Measurements from ENCODE around the gene CACNA2D3.

- TF ChIP-seq REST (IDR thresholded peaks at IDR 0.05; ENCODE audit: insufficient read depth in 1 of 2, low read depth in 2 of 2, low read length in 2 of 2) (no peak), POLR2AphosphoS5 (IDR thresholded peaks at IDR 0.05; ENCODE audit: low read depth, low read length) (no peak), TAF1 (IDR thresholded peaks at IDR 0.05; ENCODE audit: borderline replicate concordance, insufficient read depth, low read length) (no peak)
Observed at GRCh38 chr3:54713455-54713854, 591.1 kb downstream of the CACNA2D3 start.
